Common myeloid progenitor, CD34-positive (primary cell): ENCODE results near the gene PCTP.

Source experiments
- CTCF ChIA-PET: fragments of 350-600 bp; sonication (Branson Sonifier 250); formaldehyde crosslinking; loops from one replicate; lab custom pipeline; 2021; ENCODE audit warnings: antibody characterized with exemption; lab: Charles Lee
- POLR2A ChIA-PET: fragments of 350-600 bp; sonication (Branson Sonifier 250); formaldehyde crosslinking; loops from one replicate; lab custom pipeline; 2021; ENCODE audit warnings: antibody characterized with exemption; lab: Charles Lee
- DNase-seq, 3 donors: peaks; one replicate each; pipeline versions ENCODE4 v3.0.0 to v3.0.0-alpha.2; 2013
- H3K27ac ChIP-seq, 2 experiments: 1 replicate in 1 of 2; 2 replicates in 1 of 2; pipeline ENCODE4 v1.7.0; 2013; ENCODE audit warnings: inconsistent platforms in 2 of 2, low read length in 2 of 2, mild to moderate bottlenecking in 2 of 2, low read depth in 1 of 2, moderate library complexity in 1 of 2; ENCODE audit not compliant: severe bottlenecking in 2 of 2, insufficient read depth in 1 of 2, poor library complexity in 1 of 2
- H3K27me3 ChIP-seq, 5 experiments: replicated peaks in 2 of 5; 1 replicate in 3 of 5; 2 replicates in 2 of 5; pipeline versions ENCODE4 v1.6.1 to v1.7.0; 2013; ENCODE audit warnings: low read length in 4 of 5, mild to moderate bottlenecking in 2 of 5, moderate library complexity in 2 of 5, inconsistent platforms in 1 of 5; ENCODE audit not compliant: insufficient read depth in 5 of 5, control insufficient read depth in 4 of 5
- H3K36me3 ChIP-seq, 4 experiments: 1 replicate in 2 of 4; 2 replicates in 2 of 4; pipeline versions ENCODE4 v1.6.1 to v1.7.0; 2013; ENCODE audit warnings: low read length in 3 of 4, control low read depth in 1 of 4, mild to moderate bottlenecking in 1 of 4; ENCODE audit not compliant: control insufficient read depth in 4 of 4, insufficient read depth in 4 of 4
- H3K4me1 ChIP-seq, 4 experiments: 1 replicate in 3 of 4; 2 replicates in 1 of 4; pipeline versions ENCODE4 v1.6.1 to v1.7.1; 2013; ENCODE audit warnings: low read length in 3 of 4, mild to moderate bottlenecking in 3 of 4, control low read depth in 1 of 4, inconsistent platforms in 1 of 4, moderate library complexity in 1 of 4; ENCODE audit not compliant: control insufficient read depth in 4 of 4, insufficient read depth in 4 of 4; ENCODE audit errors: control extremely low read depth in 1 of 4
- H3K4me3 ChIP-seq, 7 experiments: 1 replicate in 4 of 7; 2 replicates in 3 of 7; pipeline versions ENCODE4 v1.5.1 to v1.7.0; 2013; ENCODE audit warnings: mild to moderate bottlenecking in 7 of 7, low read length in 6 of 7, moderate library complexity in 6 of 7, inconsistent platforms in 2 of 7, low read depth in 2 of 7, control low read depth in 1 of 7; ENCODE audit not compliant: insufficient read depth in 4 of 7, control insufficient read depth in 1 of 7; ENCODE audit errors: extremely low read depth in 1 of 7
- H3K9me3 ChIP-seq, 5 experiments: 1 replicate in 4 of 5; 2 replicates in 1 of 5; pipeline versions ENCODE4 v1.6.1 to v1.7.1; 2013; ENCODE audit warnings: low read length in 4 of 5, mild to moderate bottlenecking in 2 of 5, inconsistent platforms in 1 of 5, low read depth in 1 of 5, moderate library complexity in 1 of 5; ENCODE audit not compliant: control insufficient read depth in 4 of 5, insufficient read depth in 2 of 5; ENCODE audit errors: control extremely low read depth in 1 of 5
- WGBS: methylation state at CpG from one replicate; pipeline ENCODE4 v1.1.5; 2013; ENCODE audit not compliant: insufficient coverage; 5-methylcytosine and 5-hydroxymethylcytosine counted together

PCTP gene

DNA sequence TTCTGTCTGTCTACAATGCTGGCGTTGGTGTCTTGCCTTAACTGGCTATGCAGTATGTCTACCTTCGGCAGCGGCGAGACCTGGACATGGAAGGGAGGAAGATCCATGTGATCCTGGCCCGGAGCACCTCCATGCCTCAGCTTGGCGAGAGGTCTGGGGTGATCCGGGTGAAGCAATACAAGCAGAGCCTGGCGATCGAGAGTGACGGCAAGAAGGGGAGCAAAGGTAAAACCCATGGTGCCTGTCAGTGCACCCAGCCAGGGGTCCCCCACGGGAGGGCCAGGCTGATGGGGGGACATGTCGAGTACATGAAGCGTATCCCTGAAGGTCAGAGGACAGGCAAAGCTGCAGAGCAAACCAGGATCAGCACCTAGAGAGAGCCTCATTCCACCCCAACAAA, 22.8 kb downstream of the PCTP start:
- Histone ChIP-seq H3K4me3 (no peak overlapping the region), H3K9me3 (no peaks in the 10 kb centered on the region), H3K36me3 (peaks cover 13 to 54% (median 32%) of the 10 kb centered on the region in 4 experiments), H3K27me3 (no peaks in the 10 kb centered on the region), H3K4me1 (peaks cover 0 to 6% (median under 1%) of the 10 kb centered on the region in 4 experiments), H3K27ac (no peak overlapping the region)
- ChIA-PET CTCF (interaction anchor here (1.5 to 1.8 kb wide), 3 partner anchors 23 to 56 kb away, joined by 4 to 7 read pairs (median 5); partner anchors contain the start of gene PCTP), POLR2A (no interaction called here)
- no peak for DNase-seq
- WGBS, result 91% methylated on average over 12 of the region's 13 CpGs

DNA sequence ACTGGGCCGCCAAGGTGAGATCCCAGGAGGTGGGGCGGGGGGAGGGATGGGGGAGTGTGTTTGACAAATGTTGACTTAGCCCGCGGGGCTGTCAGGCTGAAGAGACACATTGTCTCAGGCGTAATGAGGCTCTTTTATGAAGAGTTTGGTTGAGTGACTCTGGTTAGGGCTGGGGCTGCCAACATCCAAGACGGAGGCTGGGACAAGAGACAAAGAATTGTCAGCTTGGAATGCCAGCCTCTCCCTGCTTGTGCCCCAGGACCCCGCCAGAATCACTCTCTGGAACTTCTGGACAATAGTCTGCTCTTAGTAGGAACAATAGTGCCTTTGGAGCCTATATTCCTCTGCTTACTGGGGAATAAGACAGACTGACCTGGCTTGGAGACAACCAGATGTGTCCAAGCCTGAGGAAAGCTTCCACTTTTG, 24.0 kb downstream of the PCTP start:
- Histone ChIP-seq H3K9me3 (no peaks in the 10 kb centered on the region), H3K4me1 (peaks cover 0 to 8% (median 3%) of the 10 kb centered on the region in 4 experiments), H3K36me3 (peaks cover 13 to 51% (median 29%) of the 10 kb centered on the region in 4 experiments), H3K4me3 (no peak overlapping the region), H3K27ac (no peak overlapping the region), H3K27me3 (no peaks in the 10 kb centered on the region)
- ChIA-PET POLR2A (no interaction called here), CTCF (no interaction called here)
- no peak for DNase-seq
- WGBS, result 96% methylated on average over 6 of the region's 7 CpGs

GRCh38 chr17:55776271-55776670, 25.4 kb downstream of the PCTP start:
- Histone ChIP-seq H3K27ac (no peak overlapping the region), H3K4me1 (peaks cover 0 to 8% (median 3%) of the 10 kb centered on the region in 4 experiments), H3K4me3 (no peak overlapping the region), H3K36me3 (peaks cover 13 to 48% (median 24%) of the 10 kb centered on the region in 4 experiments), H3K27me3 (no peaks in the 10 kb centered on the region), H3K9me3 (no peaks in the 10 kb centered on the region)
- POLR2A ChIA-PET, result no interaction called here
- WGBS, result 92% methylated on average over 8 of the region's 8 CpGs
- CTCF ChIA-PET, result no interaction called here
- DNase-seq, result no peak

DNA sequence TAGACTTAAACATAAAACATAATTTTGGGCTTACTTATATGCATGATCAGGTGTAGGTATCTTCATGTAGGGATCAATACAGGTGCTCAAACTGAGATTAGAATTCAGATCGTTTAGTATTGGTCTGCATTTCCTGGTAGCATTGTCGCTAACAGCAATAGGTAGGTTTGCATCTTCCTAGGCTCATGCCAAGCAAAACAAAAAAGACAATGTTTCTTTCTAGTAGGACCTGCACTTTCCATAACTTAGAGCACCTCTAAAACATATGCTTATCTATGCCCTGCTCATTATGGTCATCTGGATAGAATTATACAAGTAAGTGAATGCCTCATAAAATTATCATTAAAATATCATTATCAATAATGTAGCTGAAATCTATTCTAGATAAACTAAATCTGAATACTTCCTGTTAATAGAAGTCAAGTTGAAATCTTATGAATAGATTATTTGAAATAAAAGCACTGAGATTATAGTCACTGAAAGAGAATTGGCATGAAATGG, 26.7 kb downstream of the PCTP start:
- no peak for DNase-seq
- Histone ChIP-seq H3K4me1 (peaks cover 0 to 8% (median 3%) of the 10 kb centered on the region in 4 experiments), H3K27ac (no peak overlapping the region), H3K9me3 (no peaks in the 10 kb centered on the region), H3K36me3 (peaks cover 12 to 36% (median 18%) of the 10 kb centered on the region in 4 experiments), H3K4me3 (no peak overlapping the region), H3K27me3 (no peaks in the 10 kb centered on the region)
- POLR2A ChIA-PET, result no interaction called here
- CTCF ChIA-PET, result no interaction called here
- 94% methylated on average over 2 of the region's 2 CpGs for WGBS

DNA sequence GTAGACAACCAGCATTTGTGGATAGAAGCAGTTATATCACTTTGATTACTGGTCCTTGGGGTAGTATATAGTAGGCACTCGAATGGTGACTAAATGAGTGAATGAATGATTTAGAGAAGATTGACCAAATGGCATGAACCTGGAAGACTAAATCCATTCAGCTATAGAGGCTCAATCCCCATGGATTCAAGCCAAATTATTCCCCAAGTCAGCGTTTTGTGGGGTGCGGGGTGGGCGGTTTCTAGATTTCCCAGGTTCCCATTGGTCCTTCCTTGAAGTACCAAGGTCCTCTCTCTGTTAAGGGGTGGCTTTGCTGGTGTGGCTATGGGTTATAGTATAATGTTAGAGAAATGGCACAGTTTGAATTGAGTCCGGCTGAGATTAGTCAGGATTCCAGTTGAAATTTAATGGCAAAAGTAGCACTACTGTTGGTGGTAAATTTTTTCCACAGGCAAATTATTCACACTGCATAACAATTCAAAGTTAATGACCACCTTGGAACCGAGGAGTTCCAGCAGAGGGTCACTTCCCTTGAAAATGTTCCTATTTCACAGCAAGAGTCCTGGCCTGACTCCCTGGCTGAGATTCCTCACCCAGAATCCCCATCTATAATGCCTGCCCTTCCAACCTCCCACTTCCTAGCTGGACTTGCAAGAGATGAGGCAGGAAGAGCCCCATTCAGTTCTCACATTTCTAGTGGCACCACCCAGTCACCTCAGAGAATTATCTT, 27.7 kb downstream of the PCTP start:
- Histone ChIP-seq H3K9me3 (peaks cover 0 to 2% (median 0%) of the 10 kb centered on the region in 5 experiments), H3K27ac (no peak overlapping the region), H3K4me3 (no peak overlapping the region), H3K4me1 (peaks cover 0 to 8% (median 3%) of the 10 kb centered on the region in 4 experiments), H3K36me3 (peaks cover 12 to 28% (median 13%) of the 10 kb centered on the region in 4 experiments), H3K27me3 (no peaks in the 10 kb centered on the region)
- ChIA-PET POLR2A (no interaction called here), CTCF (no interaction called here)
- no peak for DNase-seq
- WGBS, result 94% methylated on average over 3 of the region's 6 CpGs

DNA sequence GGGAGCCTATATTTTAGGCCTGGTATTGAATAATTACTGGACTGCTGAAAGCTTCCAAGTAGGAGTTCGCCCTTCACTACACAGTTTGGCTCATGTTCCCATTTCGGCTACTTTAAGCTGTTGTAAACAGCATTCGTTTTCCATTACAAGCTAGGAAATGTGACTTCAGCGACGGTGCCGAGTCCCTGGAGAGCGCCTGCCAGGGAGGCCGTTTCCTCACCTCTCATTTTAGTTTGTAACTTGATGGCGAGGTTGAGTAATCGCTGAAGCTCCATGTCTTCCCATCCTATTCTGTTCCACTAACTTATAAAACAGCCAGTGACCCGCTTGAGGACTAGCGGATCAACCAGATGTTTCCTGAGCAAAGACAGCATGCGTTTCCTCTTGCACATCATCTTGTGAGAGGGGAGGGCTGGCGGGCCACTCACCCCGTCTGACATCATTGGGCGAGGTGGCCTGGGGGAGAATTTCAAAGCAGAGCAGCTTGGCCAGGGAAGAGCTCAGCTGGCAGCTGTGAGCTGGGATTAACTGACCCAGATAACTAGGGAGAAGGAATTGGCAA, 32.9 kb downstream of the PCTP start:
- DNase-seq, result peak; percentile 2 to 63 (median 45)
- no peaks in the 10 kb centered on the region for H3K27me3 ChIP-seq
- H3K9me3 ChIP-seq, result peaks cover 0 to 5% (median 0%) of the 10 kb centered on the region in 5 experiments
- H3K4me1 ChIP-seq, result peaks cover 0 to 4% (median 1%) of the 10 kb centered on the region in 4 experiments
- ChIA-PET POLR2A (no interaction called here), CTCF (interaction anchor here (0.9 to 3.4 kb wide), 2 partner anchors 14 to 269 kb away, joined by 3 to 19 read pairs; no protein-coding TSS in a partner anchor)
- H3K36me3 ChIP-seq, result no peaks in the 10 kb centered on the region
- no peak overlapping the region for H3K4me3 ChIP-seq
- H3K27ac ChIP-seq, result no peak overlapping the region
- WGBS, result 92% methylated on average over 13 of the region's 16 CpGs

DNA sequence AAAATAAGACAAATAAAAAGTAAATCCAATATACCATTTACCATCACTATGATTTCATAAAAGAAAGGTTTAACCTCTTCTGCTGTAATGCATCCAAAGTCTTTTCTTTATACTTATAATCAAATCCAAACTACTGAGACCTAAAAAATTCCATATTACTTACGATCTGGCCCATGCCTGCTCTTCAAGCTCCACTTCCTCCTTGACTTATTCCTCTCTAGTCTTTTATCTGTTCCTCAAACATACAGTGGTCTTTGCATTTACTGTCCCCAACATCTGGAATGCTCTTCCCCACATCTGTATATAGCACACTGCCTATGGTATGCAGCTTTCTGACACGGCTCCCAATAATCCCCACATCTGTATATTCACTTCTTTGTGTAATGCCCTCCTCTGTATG, 33.8 kb downstream of the PCTP start:
- POLR2A ChIA-PET, result no interaction called here
- H3K36me3 ChIP-seq, result no peaks in the 10 kb centered on the region
- H3K4me1 ChIP-seq, result peaks cover 0 to 2% (median 0%) of the 10 kb centered on the region in 4 experiments
- no peaks in the 10 kb centered on the region for H3K27me3 ChIP-seq
- no peak overlapping the region for H3K4me3 ChIP-seq
- H3K9me3 ChIP-seq, result peaks cover 0 to 5% (median 0%) of the 10 kb centered on the region in 5 experiments
- no peak for DNase-seq
- no peak overlapping the region for H3K27ac ChIP-seq
- WGBS, result 86% methylated on average over 1 of the region's 2 CpGs
- CTCF ChIA-PET, result no interaction called here
